Mucosa of descending colon (tissue), 3 donors: ENCODE measurements around the gene PPFIA1. TPM values are rescaled to one million over a fixed set of nuclear protein-coding genes. Genes with fewer than 3 reads are reported as not detected.

ENCODE experiments used
- ATAC-seq: fragments of 200-7000 bp; cut with Tn5 transposase; one replicate; pipeline ENCODE4 v1.9.1; 2020; ENCODE audit warnings: mild to moderate bottlenecking, moderate library complexity
- DNase-seq, 3 donors: peaks; one replicate each; pipeline ENCODE4 v3.0.0-alpha.2; 2020
- H3K36me3 ChIP-seq: fragments of 200-600 bp; one replicate; pipeline ENCODE4 v1.8.0; 2021; ENCODE audit warnings: low read depth, mild to moderate bottlenecking
- H3K4me1 ChIP-seq: fragments of 200-600 bp; one replicate; pipeline ENCODE4 v1.8.0; 2021; ENCODE audit warnings: low read depth, mild to moderate bottlenecking
- H3K4me3 ChIP-seq: fragments of 200-600 bp; one replicate; pipeline ENCODE4 v1.8.0; 2021; ENCODE audit warnings: mild to moderate bottlenecking
- H3K9me3 ChIP-seq: fragments of 200-600 bp; one replicate; pipeline ENCODE4 v1.8.0; 2021; ENCODE audit warnings: mild to moderate bottlenecking
- CTCF ChIP-seq: fragments of 200-600 bp; IDR thresholded peaks from one replicate; pipeline ENCODE4 v1.8.0; 2022; ENCODE audit warnings: antibody characterized with exemption, mild to moderate bottlenecking
- intact Hi-C, 2 donors: fragments of 100-400 bp; cut with DNase I in 1 of 2; cut with micrococcal nuclease in 1 of 2; formaldehyde crosslinking; loops; one replicate each; pipeline versions ENCODE4 v1.11.0 to v1.11.1; 2022; cut with DNase I, micrococcal nuclease
- total RNA-seq, 3 donors: library from RNA; stranded (reverse); fragmentation: NEBNext Ultra II Directional in 2 of 3; extraction: Animal tissue kit (Norgen Biotek cat#: 25700) in 2 of 3; gene quantifications; one replicate each; pipeline versions ENCODE4 v1.2.1 to v1.2.4, GENCODE V29; 2021 to 2023
- donor health status: DM: no; HTN: no; CAD: no; lungs with moderate emphysema.
- donor health status: DM: no; HTN: no; CAD: no.
- donor health status: DM: no; HTN: yes; CAD: no.

Gene PPFIA1
- total RNA-seq, 3 donors from 2014 or later, result 58.5 to 65.7 (median 65.0) TPM

DNA sequence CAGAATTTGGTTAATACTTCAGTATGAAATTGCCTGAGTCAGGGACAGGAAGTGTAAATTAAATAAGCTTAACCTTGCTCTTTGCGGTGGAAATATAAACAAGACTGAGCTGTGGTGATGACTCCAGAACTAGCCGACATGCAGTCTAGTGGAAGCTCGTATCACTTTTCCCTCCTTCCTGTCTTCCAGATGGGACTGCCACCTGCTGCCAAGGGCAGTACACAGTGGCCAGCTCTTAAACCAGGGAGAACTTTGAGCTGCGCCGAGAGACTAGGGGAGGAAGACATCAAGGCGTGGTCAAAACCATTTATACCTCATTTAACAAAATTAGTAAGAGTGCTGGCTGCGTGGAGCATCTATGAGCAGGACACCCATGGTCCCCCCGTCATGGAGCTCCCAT lies 96.6 kb downstream of the PPFIA1 start:
- ATAC-seq (no peak), DNase-seq (no peak)
- Histone ChIP-seq H3K4me3 (no peak overlapping the region), H3K9me3 (no peaks in the 10 kb centered on the region), H3K36me3 (no peaks in the 10 kb centered on the region), H3K4me1 (no peaks in the 10 kb centered on the region)
- no peak for TF ChIP-seq CTCF
- intact Hi-C loops, result no loop called here

DNA sequence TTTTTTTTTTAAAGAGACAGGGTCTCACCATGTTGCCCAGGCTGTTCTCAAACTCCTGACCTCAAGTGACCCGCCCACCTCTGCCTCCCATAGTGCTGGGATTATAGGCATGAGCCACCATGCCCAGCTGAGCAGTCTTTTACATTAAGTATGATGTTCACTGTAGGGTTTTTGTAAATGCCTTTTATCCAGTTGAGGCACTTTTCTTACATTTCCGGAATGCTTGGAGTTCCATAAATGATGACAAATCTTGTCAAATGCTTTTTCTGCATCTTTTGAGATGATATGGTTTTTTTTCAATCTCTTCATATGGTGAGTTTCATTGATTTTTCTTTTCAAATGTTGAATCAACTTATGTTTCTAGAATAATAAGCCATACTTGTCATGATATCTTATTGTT lies 98.5 kb downstream of the PPFIA1 start:
- Histone ChIP-seq H3K4me3 (no peak overlapping the region), H3K9me3 (no peaks in the 10 kb centered on the region), H3K36me3 (peaks cover 6% of the 10 kb centered on the region), H3K4me1 (no peaks in the 10 kb centered on the region)
- DNase-seq (no peak), ATAC-seq (no peak)
- intact Hi-C loops, result no loop called here
- no peak for TF ChIP-seq CTCF

DNA sequence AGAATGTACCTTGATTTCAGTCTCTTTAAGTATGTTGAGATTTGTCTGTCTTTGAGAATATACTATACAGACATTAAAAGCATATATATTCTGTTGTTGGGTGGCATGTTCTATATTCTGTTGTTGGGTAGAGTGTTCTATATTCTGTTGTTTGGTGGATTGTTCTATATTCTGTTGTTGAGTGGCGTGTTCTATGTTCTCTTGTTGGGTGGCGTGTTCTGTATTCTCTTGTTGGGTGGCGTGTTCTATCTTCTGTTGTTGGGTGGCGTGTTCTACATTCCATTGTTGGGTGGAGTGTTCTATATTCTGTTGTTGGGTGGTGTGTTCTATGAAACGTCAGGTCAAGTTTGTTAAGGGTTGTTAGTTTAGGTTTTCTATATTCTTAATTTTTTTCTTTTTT lies 100.8 kb downstream of the PPFIA1 start:
- peaks cover 6% of the 10 kb centered on the region for H3K36me3 ChIP-seq

GRCh38 chr11:70372076-70372475 lies 101.6 kb downstream of the PPFIA1 start:
- Histone ChIP-seq H3K36me3 (peaks cover 6% of the 10 kb centered on the region), H3K4me1 (no peaks in the 10 kb centered on the region), H3K4me3 (no peak overlapping the region), H3K9me3 (no peaks in the 10 kb centered on the region)
- ATAC-seq (no peak), DNase-seq (no peak)
- TF ChIP-seq CTCF, result no peak
- intact Hi-C loops, result no loop called here

More for the DNA sequence above, 100.8 kb downstream of the PPFIA1 start:
- Histone ChIP-seq H3K4me3 (no peak overlapping the region), H3K9me3 (no peaks in the 10 kb centered on the region), H3K4me1 (no peaks in the 10 kb centered on the region)
- TF ChIP-seq CTCF, result no peak
- intact Hi-C loops, result no loop called here
- ATAC-seq, result peak; percentile 42
- DNase-seq, result no peak

DNA sequence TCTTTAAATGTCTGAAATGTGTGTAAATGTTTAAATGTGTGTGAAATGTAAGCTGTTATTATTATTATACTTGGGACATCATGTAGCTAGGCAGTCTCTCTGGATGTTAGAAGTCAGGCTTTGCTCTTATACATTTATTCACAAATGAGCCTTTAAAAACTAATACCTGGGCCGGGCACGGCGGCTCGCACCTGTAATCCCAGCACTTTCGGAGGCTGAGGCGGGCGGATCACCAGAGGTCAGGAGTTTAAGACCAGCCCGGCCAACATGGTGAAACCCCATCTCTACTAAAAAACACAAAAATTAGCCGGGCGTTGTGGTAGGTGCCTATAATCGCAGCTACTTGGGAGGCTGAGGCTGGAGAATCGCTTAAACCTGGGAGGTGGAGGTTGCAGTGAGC lies 106.1 kb downstream of the PPFIA1 start:
- intact Hi-C loops, result no loop called here

More for the DNA sequence above, 106.1 kb downstream of the PPFIA1 start:
- ATAC-seq (no peak), DNase-seq (no peak)
- H3K4me3 ChIP-seq, result no peak overlapping the region
- TF ChIP-seq CTCF, result no peak
- peaks cover 6% of the 10 kb centered on the region for H3K36me3 ChIP-seq
- H3K4me1 ChIP-seq, result no peaks in the 10 kb centered on the region
- no peaks in the 10 kb centered on the region for H3K9me3 ChIP-seq
